ENCODE results near the gene CRP.

CRP gene

DNA sequence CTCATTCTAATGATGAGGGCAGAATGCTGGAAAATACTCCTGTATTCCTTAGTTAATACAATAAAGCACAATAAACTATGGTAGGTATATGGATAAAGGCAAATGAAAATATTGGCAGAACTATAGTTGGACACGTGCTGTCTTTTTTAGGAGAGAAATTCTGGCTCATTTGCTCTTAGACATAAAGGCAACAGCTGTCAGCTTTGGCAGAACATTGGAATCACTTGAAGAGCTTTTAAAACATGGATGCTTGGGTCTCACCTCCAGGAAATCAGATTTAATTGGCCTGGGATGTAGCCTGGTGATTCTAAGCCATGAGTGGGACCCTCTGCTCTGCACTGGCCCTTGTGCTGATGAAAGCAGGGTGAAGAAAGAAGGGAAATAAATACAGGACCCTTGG lies 9.9 kb downstream of the CRP start:
- Histone ChIP-seq H3K18ac (ENCODE audit: low read depth in 1 of 2, low read length in 2 of 2) (no peak overlapping the region), H3K4me3 (ENCODE audit: insufficient read depth in 1 of 2, low read depth in 1 of 2, low read length in 2 of 2) (no peak overlapping the region), H3K79me1 (replicated peaks; ENCODE audit: low read length, poor library complexity, severe bottlenecking) (no peaks in the 10 kb centered on the region), H2AK5ac (ENCODE audit: low read length, severe bottlenecking) (no peak overlapping the region), H3K14ac (ENCODE audit: low read length in 2 of 2) (no peak overlapping the region), H3K4ac (ENCODE audit: low read depth in 1 of 2, low read length in 2 of 2) (no peak overlapping the region), H4K8ac (ENCODE audit: low read length) (no peak overlapping the region), H2BK15ac (ENCODE audit: low read depth, poor library complexity, severe bottlenecking) (no peak overlapping the region), H3K27me3 (ENCODE audit: control insufficient read depth in 1 of 2, insufficient read depth in 1 of 2, low read length in 2 of 2) (no peaks in the 10 kb centered on the region), H2BK5ac (ENCODE audit: low read depth, low read length, poor library complexity, severe bottlenecking) (no peak overlapping the region), H3K9me3 (ENCODE audit: control insufficient read depth, low read length) (no peaks in the 10 kb centered on the region), H2BK12ac (ENCODE audit: low read length in 2 of 2) (no peak overlapping the region), H3K4me2 (ENCODE audit: low read length, poor library complexity, severe bottlenecking) (no peak overlapping the region), H3K9ac (ENCODE audit: low read length) (no peak overlapping the region), H3K27ac (ENCODE audit: low read length, poor library complexity, severe bottlenecking) (no peak overlapping the region), H2BK120ac (ENCODE audit: low read depth, low read length) (no peak overlapping the region), H4K91ac (ENCODE audit: low read length) (no peak overlapping the region), H3K4me1 (ENCODE audit: control insufficient read depth, insufficient read depth, low read depth, low read length) (peaks cover 2% of the 10 kb centered on the region), H3K23ac (ENCODE audit: low read length in 2 of 2) (no peak overlapping the region), H3K36me3 (ENCODE audit: control insufficient read depth in 1 of 2, insufficient read depth in 2 of 2, low read depth in 1 of 2, low read length in 2 of 2) (no peaks in the 10 kb centered on the region), H2AFZ (ENCODE audit: low read depth, low read length) (no peak overlapping the region)
- 13% methylated on average over 1 of the region's 1 CpG for WGBS
- DNase-seq: no peak

DNA sequence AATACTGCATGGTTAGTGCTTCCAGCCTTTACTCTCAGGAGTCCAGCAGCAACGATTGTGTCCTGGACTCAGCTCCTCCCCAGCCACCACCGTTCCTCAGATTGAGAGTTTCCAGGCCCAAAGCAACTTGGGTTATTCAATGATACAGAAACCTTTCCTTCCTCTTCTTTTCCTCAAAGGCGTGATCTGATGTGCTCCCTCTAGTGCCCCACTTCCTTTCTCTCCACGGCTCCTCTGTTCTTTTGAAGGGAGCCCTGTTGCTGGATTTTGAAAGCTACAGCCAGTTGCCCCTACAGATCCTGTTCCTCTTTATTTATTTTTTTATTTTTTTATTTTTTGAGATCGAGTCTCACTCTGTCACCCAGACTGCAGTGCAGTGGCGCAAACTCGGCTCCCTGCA lies 14.1 kb downstream of the CRP start:
- H3K79me1 ChIP-seq (replicated peaks; ENCODE audit: low read length, poor library complexity, severe bottlenecking): no peaks in the 10 kb centered on the region
- no peak for DNase-seq
- H2AK5ac ChIP-seq (ENCODE audit: low read length, severe bottlenecking): no peak overlapping the region
- H3K27me3 ChIP-seq (ENCODE audit: control insufficient read depth in 1 of 2, insufficient read depth in 1 of 2, low read length in 2 of 2): no peaks in the 10 kb centered on the region
- H3K9me3 ChIP-seq (ENCODE audit: control insufficient read depth, low read length): no peaks in the 10 kb centered on the region
- no peak overlapping the region for H3K9ac ChIP-seq (ENCODE audit: low read length)
- H2BK5ac ChIP-seq (ENCODE audit: low read depth, low read length, poor library complexity, severe bottlenecking): no peak overlapping the region
- WGBS: 60% methylated on average over 7 of the region's 7 CpGs
- no peak overlapping the region for H3K27ac ChIP-seq (ENCODE audit: low read length, poor library complexity, severe bottlenecking)
- H3K14ac ChIP-seq (ENCODE audit: low read length in 2 of 2): no peak overlapping the region
- H3K4me1 ChIP-seq (ENCODE audit: control insufficient read depth, insufficient read depth, low read depth, low read length): no peaks in the 10 kb centered on the region
- H3K4me3 ChIP-seq (ENCODE audit: insufficient read depth in 1 of 2, low read depth in 1 of 2, low read length in 2 of 2): no peak overlapping the region
- H4K91ac ChIP-seq (ENCODE audit: low read length): no peak overlapping the region
- no peaks in the 10 kb centered on the region for H3K36me3 ChIP-seq (ENCODE audit: control insufficient read depth in 1 of 2, insufficient read depth in 2 of 2, low read depth in 1 of 2, low read length in 2 of 2)
- no peak overlapping the region for H3K4me2 ChIP-seq (ENCODE audit: low read length, poor library complexity, severe bottlenecking)
- no peak overlapping the region for H3K23ac ChIP-seq (ENCODE audit: low read length in 2 of 2)
- H2BK120ac ChIP-seq (ENCODE audit: low read depth, low read length): no peak overlapping the region
- H2BK12ac ChIP-seq (ENCODE audit: low read length in 2 of 2): no peak overlapping the region
- no peak overlapping the region for H3K4ac ChIP-seq (ENCODE audit: low read depth in 1 of 2, low read length in 2 of 2)
- H2BK15ac ChIP-seq (ENCODE audit: low read depth, poor library complexity, severe bottlenecking): no peak overlapping the region
- no peak overlapping the region for H2AFZ ChIP-seq (ENCODE audit: low read depth, low read length)
- H3K18ac ChIP-seq (ENCODE audit: low read depth in 1 of 2, low read length in 2 of 2): no peak overlapping the region
- no peak overlapping the region for H4K8ac ChIP-seq (ENCODE audit: low read length)

DNA sequence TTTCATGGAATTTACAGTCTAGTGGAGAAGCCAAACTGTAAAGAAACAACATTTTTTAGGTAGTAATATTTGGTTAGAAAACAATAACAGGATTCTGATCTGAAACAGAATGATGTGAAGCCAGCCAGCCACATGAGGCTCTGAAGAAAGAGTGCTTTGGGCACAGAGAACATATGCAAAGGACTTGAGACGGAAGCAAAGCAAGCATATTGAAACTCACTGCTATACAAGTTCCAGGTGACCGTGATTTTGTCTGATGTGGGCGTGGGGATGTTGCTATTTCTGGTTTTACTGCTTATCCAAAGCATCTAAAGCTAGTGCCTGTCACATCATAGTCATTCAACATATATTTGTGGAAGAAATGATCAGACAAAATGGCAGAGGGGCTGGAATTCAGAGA lies 14.7 kb downstream of the CRP start:
- Histone ChIP-seq H3K79me1 (replicated peaks; ENCODE audit: low read length, poor library complexity, severe bottlenecking) (no peaks in the 10 kb centered on the region), H3K9me3 (ENCODE audit: control insufficient read depth, low read length) (no peaks in the 10 kb centered on the region), H3K4me2 (ENCODE audit: low read length, poor library complexity, severe bottlenecking) (no peak overlapping the region), H2BK5ac (ENCODE audit: low read depth, low read length, poor library complexity, severe bottlenecking) (no peak overlapping the region), H3K18ac (ENCODE audit: low read depth in 1 of 2, low read length in 2 of 2) (no peak overlapping the region), H2AFZ (ENCODE audit: low read depth, low read length) (no peak overlapping the region), H3K9ac (ENCODE audit: low read length) (no peak overlapping the region), H3K4me1 (ENCODE audit: control insufficient read depth, insufficient read depth, low read depth, low read length) (no peaks in the 10 kb centered on the region), H3K27me3 (ENCODE audit: control insufficient read depth in 1 of 2, insufficient read depth in 1 of 2, low read length in 2 of 2) (no peaks in the 10 kb centered on the region), H3K23ac (ENCODE audit: low read length in 2 of 2) (no peak overlapping the region), H2BK12ac (ENCODE audit: low read length in 2 of 2) (no peak overlapping the region), H2BK15ac (ENCODE audit: low read depth, poor library complexity, severe bottlenecking) (no peak overlapping the region), H2BK120ac (ENCODE audit: low read depth, low read length) (no peak overlapping the region), H3K14ac (ENCODE audit: low read length in 2 of 2) (no peak overlapping the region), H2AK5ac (ENCODE audit: low read length, severe bottlenecking) (no peak overlapping the region), H4K91ac (ENCODE audit: low read length) (no peak overlapping the region), H3K4ac (ENCODE audit: low read depth in 1 of 2, low read length in 2 of 2) (no peak overlapping the region), H3K4me3 (ENCODE audit: insufficient read depth in 1 of 2, low read depth in 1 of 2, low read length in 2 of 2) (no peak overlapping the region), H3K36me3 (ENCODE audit: control insufficient read depth in 1 of 2, insufficient read depth in 2 of 2, low read depth in 1 of 2, low read length in 2 of 2) (no peaks in the 10 kb centered on the region), H4K8ac (ENCODE audit: low read length) (no peak overlapping the region), H3K27ac (ENCODE audit: low read length, poor library complexity, severe bottlenecking) (no peak overlapping the region)
- DNase-seq: no peak
- 43% methylated on average over 1 of the region's 3 CpGs for WGBS

DNA sequence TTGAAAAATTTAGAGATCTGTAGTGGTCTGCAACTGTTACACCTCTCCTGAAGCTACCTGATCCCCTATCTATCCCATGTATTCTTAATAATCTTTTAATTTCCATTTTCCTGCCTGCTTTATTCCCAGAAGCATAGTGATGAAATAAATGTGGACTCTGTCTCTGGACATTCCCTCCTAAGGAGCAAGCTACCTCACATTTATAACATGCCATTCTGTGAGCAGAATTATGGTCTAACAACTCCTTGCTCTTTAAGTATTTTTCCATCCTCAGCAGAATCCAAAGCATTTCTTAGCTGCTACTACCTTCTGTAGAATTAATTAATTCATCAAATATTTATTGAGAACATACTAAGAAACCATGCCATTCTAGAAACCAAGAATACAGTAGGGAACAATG lies 15.1 kb downstream of the CRP start:
- Histone ChIP-seq H3K23ac (ENCODE audit: low read length in 2 of 2) (no peak overlapping the region), H2BK15ac (ENCODE audit: low read depth, poor library complexity, severe bottlenecking) (no peak overlapping the region), H2BK120ac (ENCODE audit: low read depth, low read length) (no peak overlapping the region), H4K91ac (ENCODE audit: low read length) (no peak overlapping the region), H3K4me2 (ENCODE audit: low read length, poor library complexity, severe bottlenecking) (no peak overlapping the region), H3K18ac (ENCODE audit: low read depth in 1 of 2, low read length in 2 of 2) (no peak overlapping the region), H3K4ac (ENCODE audit: low read depth in 1 of 2, low read length in 2 of 2) (no peak overlapping the region), H2BK5ac (ENCODE audit: low read depth, low read length, poor library complexity, severe bottlenecking) (no peak overlapping the region), H3K4me3 (ENCODE audit: insufficient read depth in 1 of 2, low read depth in 1 of 2, low read length in 2 of 2) (no peak overlapping the region), H3K14ac (ENCODE audit: low read length in 2 of 2) (no peak overlapping the region), H3K9me3 (ENCODE audit: control insufficient read depth, low read length) (no peaks in the 10 kb centered on the region), H4K8ac (ENCODE audit: low read length) (no peak overlapping the region), H3K27ac (ENCODE audit: low read length, poor library complexity, severe bottlenecking) (no peak overlapping the region), H3K9ac (ENCODE audit: low read length) (no peak overlapping the region), H3K4me1 (ENCODE audit: control insufficient read depth, insufficient read depth, low read depth, low read length) (no peaks in the 10 kb centered on the region), H3K79me1 (replicated peaks; ENCODE audit: low read length, poor library complexity, severe bottlenecking) (no peaks in the 10 kb centered on the region), H3K27me3 (ENCODE audit: control insufficient read depth in 1 of 2, insufficient read depth in 1 of 2, low read length in 2 of 2) (no peaks in the 10 kb centered on the region), H3K36me3 (ENCODE audit: control insufficient read depth in 1 of 2, insufficient read depth in 2 of 2, low read depth in 1 of 2, low read length in 2 of 2) (no peaks in the 10 kb centered on the region), H2AFZ (ENCODE audit: low read depth, low read length) (no peak overlapping the region), H2BK12ac (ENCODE audit: low read length in 2 of 2) (no peak overlapping the region), H2AK5ac (ENCODE audit: low read length, severe bottlenecking) (no peak overlapping the region)
- DNase-seq: no peak

All from mesenchymal stem cell (in vitro differentiated cells and primary cell).